ENCODE measurements around the gene CEMIP2. TPM values are rescaled to one million over a fixed set of nuclear protein-coding genes. Genes with fewer than 3 reads are reported as not detected.

The CEMIP2 gene
- total and polyA plus RNA-seq, 9 donors: 6.3 to 91.3 (median 11.0) TPM

DNA sequence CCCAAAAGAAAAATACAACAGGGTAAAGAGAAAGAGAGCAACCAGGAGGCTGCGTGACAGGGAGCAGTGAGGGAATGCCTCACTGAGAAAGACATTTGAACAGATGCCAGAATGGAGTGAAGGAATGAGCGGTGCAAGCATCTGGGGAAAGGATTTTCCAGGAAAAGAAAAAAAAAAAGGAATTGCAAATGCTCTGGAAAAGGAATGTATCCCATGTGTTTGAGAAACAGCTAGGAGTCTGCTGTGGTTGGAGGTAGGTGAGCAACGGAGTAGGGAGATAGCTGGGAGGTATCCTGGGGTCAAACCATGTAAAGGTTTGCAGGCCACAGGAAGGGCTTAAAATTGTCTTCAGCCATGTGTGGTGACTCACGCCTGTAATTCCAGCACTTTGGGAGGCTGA lies 23.6 kb upstream of the CEMIP2 start:
- no peaks in the 10 kb centered on the region for H3K9me3 ChIP-seq
- DNase-seq: no peak
- H3K27me3 ChIP-seq: no peaks in the 10 kb centered on the region
- H3K27ac ChIP-seq: no peak overlapping the region
- intact Hi-C loops (cut with DNase I): no loop called here
- H3K4me1 ChIP-seq (ENCODE audit: insufficient read depth): no peaks in the 10 kb centered on the region
- H3K4me3 ChIP-seq: no peak overlapping the region
- WGBS, 3 donors: 38 to 49% (median 38%) methylated on average over 4 of the region's 4 CpGs
- TF ChIP-seq CTCF (IDR thresholded peaks at IDR 0.05) (no peak), EP300 (IDR thresholded peaks at IDR 0.05) (no peak), POLR2A (IDR thresholded peaks at IDR 0.05) (no peak)
- H3K36me3 ChIP-seq: no peaks in the 10 kb centered on the region

- H3K4me3 ChIP-seq: no peak overlapping the region
- no peaks in the 10 kb centered on the region for H3K4me1 ChIP-seq (ENCODE audit: insufficient read depth)
- DNase-seq: no peak
- H3K27ac ChIP-seq: no peak overlapping the region
- no peaks in the 10 kb centered on the region for H3K9me3 ChIP-seq
- H3K36me3 ChIP-seq: no peaks in the 10 kb centered on the region
- intact Hi-C loops (cut with DNase I): no loop called here
- 94 to 98% (median 97%) methylated on average over 1 of the region's 1 CpG for WGBS, 3 donors
- no peaks in the 10 kb centered on the region for H3K27me3 ChIP-seq
- TF ChIP-seq EP300 (IDR thresholded peaks at IDR 0.05) (no peak), CTCF (IDR thresholded peaks at IDR 0.05) (no peak), POLR2A (IDR thresholded peaks at IDR 0.05) (no peak)
Observed at GRCh38 chr9:71790296-71790695, 22.0 kb upstream of the CEMIP2 start.

GRCh38 chr9:71783120-71783523 lies 14.8 kb upstream of the CEMIP2 start:
- H3K4me3 ChIP-seq: no peak overlapping the region
- no peak for DNase-seq
- no peak for TF ChIP-seq CTCF (IDR thresholded peaks at IDR 0.05)
- no peak for TF ChIP-seq EP300 (IDR thresholded peaks at IDR 0.05)
- no peak for TF ChIP-seq POLR2A (IDR thresholded peaks at IDR 0.05)
- no peak overlapping the region for H3K27ac ChIP-seq
- H3K36me3 ChIP-seq: no peaks in the 10 kb centered on the region
- no peaks in the 10 kb centered on the region for H3K4me1 ChIP-seq (ENCODE audit: insufficient read depth)
- intact Hi-C loops (cut with DNase I): no loop called here
- WGBS, 3 donors: 66 to 76% (median 70%) methylated on average over 9 of the region's 9 CpGs
- no peaks in the 10 kb centered on the region for H3K9me3 ChIP-seq
- no peaks in the 10 kb centered on the region for H3K27me3 ChIP-seq

- TF ChIP-seq EP300 (IDR thresholded peaks at IDR 0.05): no peak
- no peak for TF ChIP-seq CTCF (IDR thresholded peaks at IDR 0.05)
- TF ChIP-seq POLR2A (IDR thresholded peaks at IDR 0.05): no peak
- H3K4me1 ChIP-seq (ENCODE audit: insufficient read depth): no peaks in the 10 kb centered on the region
Observed at GRCh38 chr9:71781391-71781790, 13.1 kb upstream of the CEMIP2 start.

GRCh38 chr9:71780953-71781352 lies 12.6 kb upstream of the CEMIP2 start:
- Histone ChIP-seq H3K4me3 (no peak overlapping the region), H3K27me3 (no peaks in the 10 kb centered on the region), H3K4me1 (ENCODE audit: insufficient read depth) (no peaks in the 10 kb centered on the region), H3K9me3 (no peaks in the 10 kb centered on the region), H3K27ac (no peak overlapping the region), H3K36me3 (no peaks in the 10 kb centered on the region)
- TF ChIP-seq EP300 (IDR thresholded peaks at IDR 0.05) (no peak), CTCF (IDR thresholded peaks at IDR 0.05) (no peak)
- no peak for DNase-seq
- WGBS, 3 donors: 70 to 86% (median 81%) methylated on average over 3 of the region's 3 CpGs
- intact Hi-C loops (cut with DNase I): no loop called here

More at GRCh38 chr9:71781391-71781790, 13.1 kb upstream of the CEMIP2 start:
- no peaks in the 10 kb centered on the region for H3K36me3 ChIP-seq
- DNase-seq: no peak
- H3K27ac ChIP-seq: no peak overlapping the region
- H3K9me3 ChIP-seq: no peaks in the 10 kb centered on the region
- no peak overlapping the region for H3K4me3 ChIP-seq
- no peaks in the 10 kb centered on the region for H3K27me3 ChIP-seq
- intact Hi-C loops (cut with DNase I): no loop called here

Measured in ovary (tissue), 9 donors.